ENCODE data around the gene ROBO3. TPM values are rescaled to one million over a fixed set of nuclear protein-coding genes. Genes with fewer than 3 reads are reported as not detected.

Gene ROBO3
- total RNA-seq, 1 donor from 2014 or later = 57.0 TPM

- TF ChIP-seq, protein P1, sequence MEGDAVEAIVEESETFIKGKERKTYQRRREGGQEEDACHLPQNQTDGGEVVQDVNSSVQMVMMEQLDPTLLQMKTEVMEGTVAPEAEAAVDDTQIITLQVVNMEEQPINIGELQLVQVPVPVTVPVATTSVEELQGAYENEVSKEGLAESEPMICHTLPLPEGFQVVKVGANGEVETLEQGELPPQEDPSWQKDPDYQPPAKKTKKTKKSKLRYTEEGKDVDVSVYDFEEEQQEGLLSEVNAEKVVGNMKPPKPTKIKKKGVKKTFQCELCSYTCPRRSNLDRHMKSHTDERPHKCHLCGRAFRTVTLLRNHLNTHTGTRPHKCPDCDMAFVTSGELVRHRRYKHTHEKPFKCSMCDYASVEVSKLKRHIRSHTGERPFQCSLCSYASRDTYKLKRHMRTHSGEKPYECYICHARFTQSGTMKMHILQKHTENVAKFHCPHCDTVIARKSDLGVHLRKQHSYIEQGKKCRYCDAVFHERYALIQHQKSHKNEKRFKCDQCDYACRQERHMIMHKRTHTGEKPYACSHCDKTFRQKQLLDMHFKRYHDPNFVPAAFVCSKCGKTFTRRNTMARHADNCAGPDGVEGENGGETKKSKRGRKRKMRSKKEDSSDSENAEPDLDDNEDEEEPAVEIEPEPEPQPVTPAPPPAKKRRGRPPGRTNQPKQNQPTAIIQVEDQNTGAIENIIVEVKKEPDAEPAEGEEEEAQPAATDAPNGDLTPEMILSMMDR (IDR thresholded peaks at IDR 0.05; ENCODE audit: insufficient read depth, low read length, poor library complexity, severe bottlenecking) = no peak
- Histone ChIP-seq H3K27me3 (ENCODE audit: control insufficient read depth, insufficient read depth, low read length) (peaks cover 13% of the 10 kb centered on the region), H3K4me3 (ENCODE audit: low read depth, low read length) (no peak overlapping the region), H3K36me3 (ENCODE audit: control insufficient read depth, insufficient read depth, low read length) (no peaks in the 10 kb centered on the region)
- DNase-seq (ENCODE audit: low read depth) = no peak
Measured at GRCh38 chr11:124877910-124878758, 12.9 kb downstream of the ROBO3 start.

DNA sequence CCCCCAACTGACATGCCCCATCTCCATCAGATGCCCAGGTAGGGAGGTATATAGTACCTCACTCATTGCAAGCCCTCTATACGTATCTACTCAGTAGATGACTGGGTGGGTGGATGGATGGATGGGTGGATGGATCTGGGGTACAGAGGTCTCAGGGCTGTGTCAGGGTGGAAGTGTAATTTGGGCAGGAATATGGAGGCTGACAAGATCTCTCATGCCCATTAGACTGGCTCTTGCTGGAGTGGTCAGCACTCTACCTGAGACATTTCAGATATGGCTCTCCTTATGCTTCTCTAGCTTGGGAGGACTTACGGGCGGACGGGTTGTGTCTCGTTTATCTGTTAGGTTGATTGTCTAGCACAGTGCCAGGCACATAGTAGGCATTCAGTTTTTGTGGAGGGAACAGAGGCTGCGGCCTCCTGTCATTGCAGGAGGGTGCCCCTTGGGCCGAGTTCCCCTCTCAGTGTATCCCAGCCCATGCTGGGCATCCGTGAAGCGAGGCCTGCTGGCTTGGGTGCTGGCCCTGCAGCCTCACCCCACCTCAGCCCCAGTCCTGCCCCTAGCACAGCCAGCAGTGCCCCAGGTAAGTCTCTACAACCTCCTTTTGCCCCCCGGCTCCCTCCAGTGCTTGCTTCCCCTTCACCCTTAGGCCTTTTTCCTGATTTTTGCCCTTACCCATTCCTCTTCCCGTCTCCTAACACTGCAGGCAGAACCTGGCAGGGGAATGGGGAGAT lies 13.7 kb downstream of the ROBO3 start:
- DNase-seq (ENCODE audit: low read depth) = no peak
- Histone ChIP-seq H3K4me3 (ENCODE audit: low read depth, low read length) (no peak overlapping the region), H3K27me3 (ENCODE audit: control insufficient read depth, insufficient read depth, low read length) (peaks cover 9% of the 10 kb centered on the region), H3K36me3 (ENCODE audit: control insufficient read depth, insufficient read depth, low read length) (no peaks in the 10 kb centered on the region)
- TF ChIP-seq, protein P1 (IDR thresholded peaks at IDR 0.05; ENCODE audit: insufficient read depth, low read length, poor library complexity, severe bottlenecking) = no peak

DNA sequence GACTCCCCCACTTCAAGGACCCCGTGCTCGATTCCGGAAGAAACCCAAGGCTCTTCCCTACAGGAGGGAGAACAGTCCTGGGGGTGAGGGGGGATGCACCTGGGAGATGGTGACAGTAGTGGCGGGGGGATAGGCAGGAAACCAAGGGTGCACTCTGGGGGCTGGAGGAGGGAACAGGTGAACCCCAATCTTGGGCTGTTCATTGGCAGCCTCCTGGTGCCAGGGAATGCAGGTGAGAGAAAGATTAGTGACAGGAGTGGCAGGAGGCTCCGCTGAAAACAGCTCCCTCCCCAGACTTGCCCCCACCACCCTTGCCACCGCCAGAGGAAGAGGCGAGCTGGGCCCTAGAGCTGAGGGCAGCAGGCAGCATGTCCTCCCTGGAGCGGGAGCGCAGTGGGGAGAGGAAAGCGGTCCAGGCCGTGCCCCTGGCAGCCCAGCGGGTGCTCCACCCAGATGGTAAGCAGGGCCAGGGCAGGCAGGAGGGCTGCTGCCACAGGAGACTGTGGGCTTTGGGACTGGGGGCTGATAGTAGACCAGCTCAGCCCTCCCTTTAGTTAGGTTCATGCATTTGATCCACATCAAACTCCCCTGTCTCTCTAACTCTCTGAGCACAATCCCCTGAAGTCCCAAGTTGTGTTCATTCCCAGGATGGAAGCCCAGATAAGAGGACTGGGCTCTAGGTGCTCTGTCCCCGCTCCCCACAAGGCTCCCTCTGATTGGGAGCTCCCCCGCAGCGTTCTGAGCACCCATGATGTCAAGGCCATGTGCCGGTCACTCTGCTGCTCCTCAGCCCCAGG lies 14.5 kb downstream of the ROBO3 start:
- no peak for DNase-seq (ENCODE audit: low read depth)
- Histone ChIP-seq H3K27me3 (ENCODE audit: control insufficient read depth, insufficient read depth, low read length) (peaks cover 8% of the 10 kb centered on the region), H3K36me3 (ENCODE audit: control insufficient read depth, insufficient read depth, low read length) (no peaks in the 10 kb centered on the region), H3K4me3 (ENCODE audit: low read depth, low read length) (no peak overlapping the region)
- TF ChIP-seq, protein P1 (IDR thresholded peaks at IDR 0.05; ENCODE audit: insufficient read depth, low read length, poor library complexity, severe bottlenecking) = no peak

DNA sequence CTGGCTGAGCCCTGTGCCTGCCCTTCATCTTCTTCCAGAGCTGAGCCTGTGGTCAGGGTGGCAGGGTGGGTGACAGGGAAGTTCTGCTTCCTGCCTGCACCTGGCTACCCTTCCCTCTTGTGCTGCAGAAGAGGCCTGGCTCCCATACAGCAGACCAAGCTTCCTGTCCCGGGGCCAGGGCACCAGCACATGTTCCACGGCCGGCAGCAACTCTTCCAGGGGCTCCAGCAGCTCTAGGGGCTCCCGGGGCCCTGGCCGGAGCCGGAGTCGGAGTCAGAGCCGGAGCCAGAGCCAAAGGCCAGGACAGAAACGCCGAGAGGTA lies 15.0 kb downstream of the ROBO3 start:
- peaks cover 8% of the 10 kb centered on the region for H3K27me3 ChIP-seq (ENCODE audit: control insufficient read depth, insufficient read depth, low read length)
- DNase-seq (ENCODE audit: low read depth) = no peak
- TF ChIP-seq, protein P1 (IDR thresholded peaks at IDR 0.05; ENCODE audit: insufficient read depth, low read length, poor library complexity, severe bottlenecking) = no peak
- no peaks in the 10 kb centered on the region for H3K36me3 ChIP-seq (ENCODE audit: control insufficient read depth, insufficient read depth, low read length)
- no peak overlapping the region for H3K4me3 ChIP-seq (ENCODE audit: low read depth, low read length)

- H3K36me3 ChIP-seq (ENCODE audit: control insufficient read depth, insufficient read depth, low read length) = no peaks in the 10 kb centered on the region
- DNase-seq (ENCODE audit: low read depth) = no peak
- H3K4me3 ChIP-seq (ENCODE audit: low read depth, low read length) = no peak overlapping the region
- TF ChIP-seq, protein P1 (IDR thresholded peaks at IDR 0.05; ENCODE audit: insufficient read depth, low read length, poor library complexity, severe bottlenecking) = no peak
- peaks cover 2% of the 10 kb centered on the region for H3K27me3 ChIP-seq (ENCODE audit: control insufficient read depth, insufficient read depth, low read length)
Measured at GRCh38 chr11:124880958-124881357, 15.7 kb downstream of the ROBO3 start.

Data from kidney epithelial cell (primary cell).